GM21825 (cell line): ENCODE data around the gene SH3PXD2B.
"Not testable (repeated sequence)": the region's sequence is repeated elsewhere in the genome, so short reads cannot be mapped to it uniquely, and the experiment has no call there.

ENCODE experiments used
- ATAC-seq: cut with Tn5 transposase; IDR thresholded peaks from one replicate; pipeline ENCODE4 v1.9.1; 2021; ENCODE audit warnings: mild to moderate bottlenecking, moderate library complexity; ENCODE audit not compliant: unreplicated experiment

Gene SH3PXD2B

GRCh38 chr5:172403817-172404216 is 50.5 kb downstream of the SH3PXD2B start:
- no peak for ATAC-seq

- ATAC-seq, result no peak
Measured at GRCh38 chr5:172403189-172403796, 51.0 kb downstream of the SH3PXD2B start.

GRCh38 chr5:172402531-172403188 is 51.7 kb downstream of the SH3PXD2B start:
- ATAC-seq, result no peak

GRCh38 chr5:172402031-172402430 is 52.3 kb downstream of the SH3PXD2B start:
- not testable (repeated sequence) for ATAC-seq

- no peak for ATAC-seq
Measured at GRCh38 chr5:172399826-172400225, 54.5 kb downstream of the SH3PXD2B start.

- no peak for ATAC-seq
Measured at GRCh38 chr5:172399336-172399735, 55.0 kb downstream of the SH3PXD2B start.

- ATAC-seq, result not testable (repeated sequence)
Measured at GRCh38 chr5:172398645-172399044, 55.7 kb downstream of the SH3PXD2B start.

GRCh38 chr5:172396994-172397393 is 57.3 kb downstream of the SH3PXD2B start:
- not testable (repeated sequence) for ATAC-seq

GRCh38 chr5:172396220-172396619 is 58.1 kb downstream of the SH3PXD2B start:
- ATAC-seq, result no peak

GRCh38 chr5:172395483-172395882 is 58.8 kb downstream of the SH3PXD2B start:
- no peak for ATAC-seq

GRCh38 chr5:172389578-172390112 is 64.7 kb downstream of the SH3PXD2B start:
- no peak for ATAC-seq

- ATAC-seq, result no peak
Measured at GRCh38 chr5:172388246-172388733, 66.0 kb downstream of the SH3PXD2B start.

- no peak for ATAC-seq
Measured at GRCh38 chr5:172385707-172386106, 68.6 kb downstream of the SH3PXD2B start.

GRCh38 chr5:172385010-172385563 is 69.2 kb downstream of the SH3PXD2B start:
- no peak for ATAC-seq

GRCh38 chr5:172383191-172383802 is 71.0 kb downstream of the SH3PXD2B start:
- ATAC-seq, result no peak

GRCh38 chr5:172380987-172381643 is 73.2 kb downstream of the SH3PXD2B start:
- ATAC-seq, result no peak

GRCh38 chr5:172380301-172380986 is 73.9 kb downstream of the SH3PXD2B start:
- ATAC-seq, result no peak

GRCh38 chr5:172379481-172379880 is 74.8 kb downstream of the SH3PXD2B start:
- ATAC-seq, result no peak

- no peak for ATAC-seq
Measured at GRCh38 chr5:172377856-172378255, 76.5 kb downstream of the SH3PXD2B start.

GRCh38 chr5:172377438-172377837 is 76.9 kb downstream of the SH3PXD2B start:
- no peak for ATAC-seq
